ENCODE measurements around the gene HSD17B14. TPM values are rescaled to one million over a fixed set of nuclear protein-coding genes. Genes with fewer than 3 reads are reported as not detected.
"Not testable (repeated sequence)": the region's sequence is repeated elsewhere in the genome, so short reads cannot be mapped to it uniquely, and the experiment has no call there.

HSD17B14 gene
- total RNA-seq (1 to 10 TPM; 1.1 to 5.3 (median 3.1) TPM), polyA plus RNA-seq (1 to 10 TPM; 2.4 to 2.7 TPM)
- long read RNA-seq, donor 1, partial matches to known transcripts = 2 of 4 reads
- long read RNA-seq, donor 1, other reads (novel, unspliced or antisense) = 1 of 4 reads
- long read RNA-seq, donor 2, partial matches to known transcripts = 3 of 5 reads
- long read RNA-seq, donor 2, other reads (novel, unspliced or antisense) = 1 of 5 reads
- long read RNA-seq, donor 3, partial matches to known transcripts = 0 of 1 reads
- long read RNA-seq, donor 3, other reads (novel, unspliced or antisense) = 0 of 1 reads

- TF ChIP-seq, protein P1, sequence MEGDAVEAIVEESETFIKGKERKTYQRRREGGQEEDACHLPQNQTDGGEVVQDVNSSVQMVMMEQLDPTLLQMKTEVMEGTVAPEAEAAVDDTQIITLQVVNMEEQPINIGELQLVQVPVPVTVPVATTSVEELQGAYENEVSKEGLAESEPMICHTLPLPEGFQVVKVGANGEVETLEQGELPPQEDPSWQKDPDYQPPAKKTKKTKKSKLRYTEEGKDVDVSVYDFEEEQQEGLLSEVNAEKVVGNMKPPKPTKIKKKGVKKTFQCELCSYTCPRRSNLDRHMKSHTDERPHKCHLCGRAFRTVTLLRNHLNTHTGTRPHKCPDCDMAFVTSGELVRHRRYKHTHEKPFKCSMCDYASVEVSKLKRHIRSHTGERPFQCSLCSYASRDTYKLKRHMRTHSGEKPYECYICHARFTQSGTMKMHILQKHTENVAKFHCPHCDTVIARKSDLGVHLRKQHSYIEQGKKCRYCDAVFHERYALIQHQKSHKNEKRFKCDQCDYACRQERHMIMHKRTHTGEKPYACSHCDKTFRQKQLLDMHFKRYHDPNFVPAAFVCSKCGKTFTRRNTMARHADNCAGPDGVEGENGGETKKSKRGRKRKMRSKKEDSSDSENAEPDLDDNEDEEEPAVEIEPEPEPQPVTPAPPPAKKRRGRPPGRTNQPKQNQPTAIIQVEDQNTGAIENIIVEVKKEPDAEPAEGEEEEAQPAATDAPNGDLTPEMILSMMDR (IDR thresholded peaks at IDR 0.05) = peak in 2 of 9 donors; percentile 3 to 19
- intact Hi-C loops (cut with DNase I) = loop anchor here in 6 of 10 donors (1.0 to 10.0 kb wide), 6 partner anchors 41 to 192 kb away; partner anchors contain the start of genes CA11 (in 5 of the 6) and NTN5 (in 1 of the 6)
- peak; percentile 23 to 58 (median 35) for ATAC-seq
- Histone ChIP-seq H3K9me3 (no peaks in the 10 kb centered on the region), H3K4me3 (peak within 1 kb of the TSS; percentile 21 to 55 (median 42)), H3K36me3 (peaks cover 0 to 31% (median 0%) of the 10 kb centered on the region in 9 donors), H3K27ac (peak within 1 kb of the TSS in 8 of 10 donors; percentile 29 to 77 (median 64)), H3K27me3 (peaks cover 0 to 4% (median 0%) of the 10 kb centered on the region in 7 donors), H3K4me1 (peaks cover 0 to 21% (median 10%) of the 10 kb centered on the region in 9 donors)
- peak in 1 of 2 donors; percentile 36 for DNase-seq
- WGBS, 2 donors = 8 to 10% methylated on average over 35 of the region's 35 CpGs
These were observed at the start of gene HSD17B14 for GRCh38 chr19:48836089-48837017. Gene HSD17B14 (minus strand): TSS chr19:48836491. CDS start chr19:48836411, 80 bp downstream.

DNA sequence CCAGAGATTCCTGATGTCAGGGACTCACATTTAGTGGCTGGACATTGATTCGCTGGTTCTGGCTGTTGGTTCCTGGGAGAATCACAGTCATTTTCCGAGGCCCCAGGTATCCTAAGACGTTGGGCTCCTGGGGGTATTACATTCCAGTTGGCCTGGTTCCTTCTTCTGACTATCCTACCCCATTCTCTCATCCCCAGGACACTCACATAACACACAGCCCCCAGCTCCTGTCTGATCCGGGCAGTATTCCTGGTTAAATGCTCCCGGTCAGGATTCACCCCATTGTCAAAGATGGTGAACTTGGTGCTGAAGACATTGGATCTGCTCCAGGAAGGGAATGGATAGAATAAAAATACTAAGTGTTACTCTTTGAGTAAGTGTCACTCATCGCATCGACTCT is 47.4 kb upstream of the HSD17B14 start:
- peaks cover 0 to 5% (median 0%) of the 10 kb centered on the region in 9 donors for H3K36me3 ChIP-seq
- peaks cover 0 to 20% (median 16%) of the 10 kb centered on the region in 9 donors for H3K4me1 ChIP-seq
- DNase-seq = no peak
- no peak overlapping the region for H3K27ac ChIP-seq
- H3K27me3 ChIP-seq = no peaks in the 10 kb centered on the region
- TF ChIP-seq, protein P1 (IDR thresholded peaks at IDR 0.05) = no peak
- ATAC-seq = no peak
- H3K9me3 ChIP-seq = peaks cover 0 to 3% (median 0%) of the 10 kb centered on the region in 11 donors
- WGBS, 2 donors = 96% methylated on average over 7 of the region's 7 CpGs
- no peak overlapping the region for H3K4me3 ChIP-seq
- intact Hi-C loops (cut with DNase I) = no loop called here

- H3K4me1 ChIP-seq = peaks cover 0 to 37% (median 31%) of the 10 kb centered on the region in 9 donors
- H3K4me3 ChIP-seq = no peak overlapping the region
- TF ChIP-seq, protein P1 (IDR thresholded peaks at IDR 0.05) = no peak
- intact Hi-C loops (cut with DNase I) = no loop called here
- H3K36me3 ChIP-seq = peaks cover 0 to 20% (median 0%) of the 10 kb centered on the region in 9 donors
- 80 to 87% methylated on average over 30 of the region's 30 CpGs for WGBS, 2 donors
- no peak for DNase-seq
- H3K27me3 ChIP-seq = no peaks in the 10 kb centered on the region
- peaks cover 0 to 3% (median 0%) of the 10 kb centered on the region in 11 donors for H3K9me3 ChIP-seq
- ATAC-seq = peak in 3 of 8 donors; percentile 32 to 57 (median 46)
- peak overlapping the region in 1 of 10 donors; percentile 46 for H3K27ac ChIP-seq
These were observed 45.7 kb upstream of the HSD17B14 start for GRCh38 chr19:48881741-48882657.

- H3K4me3 ChIP-seq, ATAC-seq, DNase-seq, H3K9me3 ChIP-seq, H3K27me3 ChIP-seq: not testable (repeated sequence)
- Histone ChIP-seq H3K36me3 (peaks cover 0 to 43% (median 20%) of the 10 kb centered on the region in 9 donors), H3K27ac (peak overlapping the region in 9 of 10 donors; percentile 55 to 100 (median 100)), H3K4me1 (peaks cover 0 to 60% (median 52%) of the 10 kb centered on the region in 9 donors)
- WGBS, 2 donors = 95% methylated on average over 9 of the region's 9 CpGs
- intact Hi-C loops (cut with DNase I) = loop anchor here in 3 of 10 donors (2.0 to 10.0 kb wide), 3 partner anchors 15 to 88 kb away; partner anchors contain the start of gene FTL (in 3 of the 3)
These were observed 43.4 kb upstream of the HSD17B14 start for GRCh38 chr19:48879696-48880095.

Measured in heart right ventricle (tissue), 16 donors.